Measurements from ENCODE around the gene OR1N1.

DNA sequence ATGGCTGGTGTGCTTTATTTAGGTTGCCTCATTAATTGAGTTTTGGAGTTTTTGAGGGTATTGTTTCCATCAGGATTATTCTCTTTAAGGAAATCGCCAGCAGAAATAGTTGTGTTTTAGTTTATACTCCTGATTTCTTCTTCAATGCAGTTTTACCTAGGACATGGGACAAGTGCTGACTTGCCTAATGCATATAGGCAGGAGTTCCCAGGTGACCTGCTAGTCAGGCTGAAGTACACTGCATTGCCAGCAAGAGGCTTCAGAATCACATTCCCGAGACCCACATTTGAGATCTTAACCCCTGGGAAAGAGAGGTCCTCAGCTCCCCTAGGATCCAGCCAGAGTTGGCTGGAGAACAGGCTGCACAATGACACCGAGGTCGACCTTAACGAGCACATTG is 24.3 kb upstream of the OR1N1 start:
- TF ChIP-seq POLR2A (IDR thresholded peaks at IDR 0.05; ENCODE audit: low read length) (no peak), GATA1 (IDR thresholded peaks at IDR 0.05; ENCODE audit: low read depth, low read length) (no peak)

All from erythroblast (primary cell).